COR-L47 (cell line): ENCODE data around the gene EVA1A.

ENCODE experiments used
- DNase-seq: peaks from one replicate; lab custom pipeline; 2025; lab: John Stamatoyannopoulos, UW

EVA1A gene

DNA sequence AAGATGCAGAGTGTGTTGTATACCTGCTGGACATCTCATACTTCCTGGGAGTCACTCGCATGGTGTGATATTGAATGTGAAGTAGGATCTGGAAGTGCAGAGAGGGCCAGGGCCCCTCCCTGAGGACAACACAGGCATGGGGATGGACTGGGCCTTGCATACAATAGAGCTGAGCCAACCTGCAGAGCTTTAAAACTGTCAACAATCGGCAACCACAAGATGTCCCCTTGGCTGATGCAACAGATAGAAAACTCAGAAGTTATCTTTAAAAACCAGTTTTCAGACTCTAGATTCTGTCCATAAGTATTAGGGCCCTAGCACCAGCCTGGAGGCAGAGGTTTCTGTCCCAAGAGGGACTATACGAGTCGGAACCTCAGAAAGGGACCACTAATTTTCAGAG, 19.7 kb downstream of the EVA1A start:
- no peak for DNase-seq

DNA sequence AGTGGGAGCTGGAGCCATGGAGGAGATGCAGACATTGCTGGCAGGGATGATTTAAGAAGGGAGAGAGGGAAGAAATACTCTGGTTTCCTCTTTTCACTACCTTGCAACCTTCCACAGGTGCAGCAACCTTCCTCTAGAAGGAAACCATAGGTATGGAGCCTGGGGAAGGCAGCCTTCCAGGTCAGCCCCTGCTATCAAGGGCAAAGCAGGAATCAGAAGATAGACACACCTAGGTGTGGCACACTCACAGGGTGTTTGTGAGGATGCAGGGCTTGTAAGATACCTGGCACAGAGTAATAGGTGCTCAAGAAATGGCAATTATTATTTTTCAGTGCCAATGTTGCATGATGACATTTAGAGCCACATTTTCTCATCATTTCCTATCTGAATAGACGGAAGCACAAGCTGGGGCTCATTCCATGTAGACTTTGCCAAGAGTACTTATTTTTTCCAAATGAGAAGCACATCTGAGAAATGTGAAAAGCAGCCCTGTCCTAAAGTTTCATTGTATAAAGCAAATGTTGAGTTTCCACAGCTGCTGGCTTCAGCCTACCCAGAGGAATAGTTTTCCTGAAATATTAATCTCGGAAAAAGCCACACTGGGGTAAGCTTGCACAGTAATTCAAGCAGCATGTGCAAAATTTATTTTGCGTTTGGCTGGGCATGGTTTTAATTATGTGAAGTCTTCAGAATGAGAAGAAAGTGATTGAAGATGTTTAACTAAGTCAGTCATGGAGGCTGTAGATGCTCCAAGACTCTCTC, 20.6 kb downstream of the EVA1A start:
- DNase-seq = no peak

GRCh38 chr2:75538521-75539490, 21.9 kb downstream of the EVA1A start:
- DNase-seq = no peak

DNA sequence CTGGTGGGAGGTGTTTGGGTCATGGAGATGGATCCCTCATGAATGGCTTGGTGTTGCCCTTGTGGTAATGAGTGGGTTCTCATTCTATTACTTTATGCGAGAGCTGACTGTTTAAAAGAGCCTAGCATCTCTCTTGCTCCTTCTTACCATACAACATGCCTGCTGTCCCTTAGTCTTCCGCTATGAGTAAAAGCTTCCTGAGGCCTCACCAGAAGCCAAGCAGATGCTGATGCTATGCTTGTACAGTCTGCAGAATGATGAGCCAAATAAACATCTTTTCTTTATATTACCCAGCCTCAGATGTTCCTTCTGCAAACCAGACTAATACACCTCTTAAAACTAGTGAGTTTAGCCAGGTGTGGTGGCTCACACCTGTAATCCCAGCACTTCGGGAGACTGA, 23.1 kb downstream of the EVA1A start:
- DNase-seq = no peak

GRCh38 chr2:75533135-75533534, 27.6 kb downstream of the EVA1A start:
- no peak for DNase-seq

- no peak for DNase-seq
These were observed 28.3 kb downstream of the EVA1A start for GRCh38 chr2:75532488-75532887.

GRCh38 chr2:75528221-75528977, 32.3 kb downstream of the EVA1A start:
- peak; percentile 4 for DNase-seq

DNA sequence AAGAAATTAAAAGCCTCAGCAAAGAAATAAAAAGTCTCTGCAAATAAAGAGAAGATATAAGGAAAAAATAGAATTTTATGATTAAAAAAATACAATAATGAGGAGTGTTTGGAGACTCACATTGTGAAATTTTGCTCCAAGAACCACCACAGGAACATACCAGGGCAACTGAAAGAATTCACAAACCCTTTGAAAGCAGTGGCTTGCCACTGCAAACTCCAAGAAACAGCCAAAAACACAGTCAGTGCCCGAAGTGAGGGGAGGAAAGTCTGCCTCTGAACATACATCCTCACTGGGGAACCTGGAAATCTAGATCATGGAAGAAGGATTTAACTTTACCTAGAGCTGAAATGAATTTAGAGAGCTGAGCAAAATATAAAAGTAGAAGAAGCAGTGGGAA, 33.1 kb downstream of the EVA1A start:
- no peak for DNase-seq

GRCh38 chr2:75526842-75527241, 33.9 kb downstream of the EVA1A start:
- DNase-seq = no peak

GRCh38 chr2:75525434-75526310, 35.1 kb downstream of the EVA1A start:
- DNase-seq = no peak

DNA sequence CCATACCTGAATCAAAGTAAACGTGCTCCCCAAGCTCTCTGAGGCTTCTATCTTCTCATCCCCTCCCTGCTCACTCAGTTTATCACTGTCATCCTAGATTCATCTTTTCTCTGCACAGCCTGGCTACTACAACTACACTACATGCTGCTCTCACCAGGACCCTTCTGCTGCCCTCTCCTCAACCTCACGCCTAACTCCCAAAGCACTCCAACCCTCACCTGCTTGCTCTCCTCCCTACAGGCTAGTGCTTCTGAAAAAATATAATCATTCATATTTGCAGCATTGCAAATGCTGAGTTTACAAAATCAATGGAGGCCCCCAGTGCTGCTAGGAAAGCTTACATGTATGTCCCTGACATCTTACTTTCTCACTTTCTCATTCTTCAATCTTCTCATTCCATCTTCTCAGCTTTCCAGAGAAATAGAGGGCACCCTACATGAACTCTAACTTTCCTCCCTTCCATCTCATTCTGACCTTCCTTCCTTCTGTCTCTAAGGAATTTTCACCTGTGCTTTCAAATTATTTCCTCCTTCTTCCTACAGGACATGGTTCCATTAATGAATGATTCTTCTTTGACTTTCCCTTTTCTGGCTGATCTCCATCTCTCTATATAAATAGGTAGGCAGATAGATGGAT, 36.3 kb downstream of the EVA1A start:
- DNase-seq = no peak

- DNase-seq = no peak
These were observed 37.1 kb downstream of the EVA1A start for GRCh38 chr2:75523313-75524275.

GRCh38 chr2:75522543-75523312, 38.0 kb downstream of the EVA1A start:
- no peak for DNase-seq

DNA sequence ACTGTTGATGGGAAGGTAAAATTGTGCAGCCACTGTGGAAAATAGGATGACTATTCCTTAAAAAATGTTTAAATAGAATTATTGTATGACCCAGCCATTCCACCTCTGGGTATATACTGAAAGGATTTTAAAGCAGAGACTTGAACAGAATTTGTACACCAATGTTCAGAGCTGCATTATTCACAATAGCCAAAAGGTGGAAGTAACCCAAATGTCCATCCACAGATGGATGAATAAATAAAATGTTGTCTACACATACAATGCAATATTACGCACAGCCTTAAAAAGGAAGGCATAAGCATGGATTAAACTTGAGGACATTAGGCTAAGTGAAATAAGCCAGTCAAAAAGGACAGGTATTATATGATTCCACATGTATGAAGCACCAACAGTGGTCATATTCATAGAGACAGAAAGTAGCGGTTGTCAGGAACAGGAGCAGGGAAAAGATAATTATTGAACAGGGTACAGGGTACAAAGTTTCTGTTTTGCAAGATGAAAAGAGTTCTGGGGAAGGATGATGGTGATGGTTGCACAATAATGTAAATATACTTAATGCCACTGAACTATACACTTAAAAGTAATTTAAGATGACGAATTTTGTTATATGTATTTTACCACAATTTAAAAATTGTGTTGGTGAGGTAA, 39.4 kb downstream of the EVA1A start:
- no peak for DNase-seq

DNA sequence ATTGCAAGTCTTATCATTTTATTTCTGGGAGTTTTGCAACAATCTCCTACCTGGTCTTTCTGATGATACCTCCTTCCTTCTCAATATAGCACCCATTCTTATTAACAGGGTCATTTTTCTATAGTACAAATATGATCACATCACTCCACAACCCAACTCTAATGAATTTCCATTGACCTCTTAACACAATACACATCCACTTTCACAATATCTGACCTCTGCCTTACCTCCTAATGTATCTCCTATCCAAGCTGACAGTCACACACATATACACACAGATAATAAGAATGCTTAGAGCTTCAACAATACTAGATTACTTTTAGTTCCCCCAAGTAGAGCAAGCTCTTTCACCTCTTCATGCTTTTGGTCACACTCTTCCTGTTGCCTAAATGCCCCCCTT, 40.9 kb downstream of the EVA1A start:
- no peak for DNase-seq

GRCh38 chr2:75518638-75519465, 41.9 kb downstream of the EVA1A start:
- DNase-seq = no peak

- no peak for DNase-seq
These were observed 43.0 kb downstream of the EVA1A start for GRCh38 chr2:75517547-75518230.
